Measurements from ENCODE around the gene CHCHD3.
"Not testable (repeated sequence)": the region's sequence is repeated elsewhere in the genome, so short reads cannot be mapped to it uniquely, and the experiment has no call there.

CHCHD3 gene

DNA sequence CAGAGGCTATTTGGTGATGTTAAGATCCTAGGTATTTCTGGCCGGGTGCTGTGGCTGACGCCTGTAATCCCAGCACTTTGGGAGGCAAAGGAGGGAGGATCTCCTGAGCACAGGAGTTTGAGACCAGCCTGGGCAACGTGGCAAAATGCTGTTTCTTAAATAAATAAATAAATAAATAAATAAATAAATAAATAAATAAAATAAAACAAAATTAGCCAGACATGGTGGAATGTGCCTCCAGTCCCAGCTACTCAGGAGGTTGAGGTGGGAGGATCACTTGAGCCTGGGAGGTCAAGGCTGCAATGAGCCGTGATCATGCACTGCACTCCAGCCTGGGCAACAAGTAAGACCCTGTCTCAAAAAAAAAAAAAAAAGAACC is 114.4 kb downstream of the CHCHD3 start:
- H3K4me1 ChIP-seq (ENCODE audit: insufficient read depth, low read length); H3K27ac ChIP-seq (ENCODE audit: low read depth, low read length): not testable (repeated sequence)

GRCh38 chr7:132966754-132967469 is 115.0 kb downstream of the CHCHD3 start:
- Histone ChIP-seq H3K9ac (ENCODE audit: low read length) (no peak overlapping the region), H3K4me1 (ENCODE audit: insufficient read depth, low read length) (no peaks in the 10 kb centered on the region), H3K36me3 (ENCODE audit: insufficient read depth, low read length) (no peaks in the 10 kb centered on the region), H3K9me3 (ENCODE audit: low read length) (no peaks in the 10 kb centered on the region), H3K27ac (ENCODE audit: low read depth, low read length) (no peak overlapping the region), H3K27me3 (ENCODE audit: control insufficient read depth in 1 of 2, insufficient read depth in 2 of 2, low read length in 2 of 2) (no peaks in the 10 kb centered on the region), H3K4me3 (ENCODE audit: low read depth in 1 of 2, low read length in 2 of 2) (no peak overlapping the region)

More for the DNA sequence above, 114.4 kb downstream of the CHCHD3 start:
- not testable (repeated sequence) for H3K9ac ChIP-seq (ENCODE audit: low read length); H3K27me3 ChIP-seq (ENCODE audit: control insufficient read depth in 1 of 2, insufficient read depth in 2 of 2, low read length in 2 of 2); H3K36me3 ChIP-seq (ENCODE audit: insufficient read depth, low read length); H3K4me3 ChIP-seq (ENCODE audit: low read depth in 1 of 2, low read length in 2 of 2); H3K9me3 ChIP-seq (ENCODE audit: low read length)

GRCh38 chr7:132965951-132966350 is 115.9 kb downstream of the CHCHD3 start:
- Histone ChIP-seq H3K36me3 (ENCODE audit: insufficient read depth, low read length) (no peaks in the 10 kb centered on the region), H3K9me3 (ENCODE audit: low read length) (no peaks in the 10 kb centered on the region), H3K4me3 (ENCODE audit: low read depth in 1 of 2, low read length in 2 of 2) (no peak overlapping the region), H3K27me3 (ENCODE audit: control insufficient read depth in 1 of 2, insufficient read depth in 2 of 2, low read length in 2 of 2) (no peaks in the 10 kb centered on the region), H3K4me1 (ENCODE audit: insufficient read depth, low read length) (no peaks in the 10 kb centered on the region), H3K27ac (ENCODE audit: low read depth, low read length) (no peak overlapping the region), H3K9ac (ENCODE audit: low read length) (no peak overlapping the region)

- Histone ChIP-seq H3K9me3 (ENCODE audit: low read length) (no peaks in the 10 kb centered on the region), H3K4me1 (ENCODE audit: insufficient read depth, low read length) (no peaks in the 10 kb centered on the region), H3K27me3 (ENCODE audit: control insufficient read depth in 1 of 2, insufficient read depth in 2 of 2, low read length in 2 of 2) (no peaks in the 10 kb centered on the region), H3K27ac (ENCODE audit: low read depth, low read length) (no peak overlapping the region), H3K9ac (ENCODE audit: low read length) (no peak overlapping the region), H3K36me3 (ENCODE audit: insufficient read depth, low read length) (no peaks in the 10 kb centered on the region), H3K4me3 (ENCODE audit: low read depth in 1 of 2, low read length in 2 of 2) (no peak overlapping the region)
Observed at GRCh38 chr7:132964876-132965275, 117.0 kb downstream of the CHCHD3 start.

GRCh38 chr7:132959891-132960290 is 122.0 kb downstream of the CHCHD3 start:
- no peak overlapping the region for H3K9ac ChIP-seq (ENCODE audit: low read length)
- no peak overlapping the region for H3K27ac ChIP-seq (ENCODE audit: low read depth, low read length)
- H3K36me3 ChIP-seq (ENCODE audit: insufficient read depth, low read length), result no peaks in the 10 kb centered on the region
- H3K9me3 ChIP-seq (ENCODE audit: low read length), result no peaks in the 10 kb centered on the region
- H3K4me1 ChIP-seq (ENCODE audit: insufficient read depth, low read length), result no peaks in the 10 kb centered on the region
- no peaks in the 10 kb centered on the region for H3K27me3 ChIP-seq (ENCODE audit: control insufficient read depth in 1 of 2, insufficient read depth in 2 of 2, low read length in 2 of 2)
- H3K4me3 ChIP-seq (ENCODE audit: low read depth in 1 of 2, low read length in 2 of 2), result no peak overlapping the region

- H3K9me3 ChIP-seq (ENCODE audit: low read length), result no peaks in the 10 kb centered on the region
- H3K9ac ChIP-seq (ENCODE audit: low read length), result no peak overlapping the region
- H3K4me3 ChIP-seq (ENCODE audit: low read depth in 1 of 2, low read length in 2 of 2), result no peak overlapping the region
- H3K27ac ChIP-seq (ENCODE audit: low read depth, low read length), result no peak overlapping the region
- no peaks in the 10 kb centered on the region for H3K36me3 ChIP-seq (ENCODE audit: insufficient read depth, low read length)
- H3K27me3 ChIP-seq (ENCODE audit: control insufficient read depth in 1 of 2, insufficient read depth in 2 of 2, low read length in 2 of 2), result no peaks in the 10 kb centered on the region
- H3K4me1 ChIP-seq (ENCODE audit: insufficient read depth, low read length), result no peaks in the 10 kb centered on the region
Observed at GRCh38 chr7:132956556-132956955, 125.3 kb downstream of the CHCHD3 start.

DNA sequence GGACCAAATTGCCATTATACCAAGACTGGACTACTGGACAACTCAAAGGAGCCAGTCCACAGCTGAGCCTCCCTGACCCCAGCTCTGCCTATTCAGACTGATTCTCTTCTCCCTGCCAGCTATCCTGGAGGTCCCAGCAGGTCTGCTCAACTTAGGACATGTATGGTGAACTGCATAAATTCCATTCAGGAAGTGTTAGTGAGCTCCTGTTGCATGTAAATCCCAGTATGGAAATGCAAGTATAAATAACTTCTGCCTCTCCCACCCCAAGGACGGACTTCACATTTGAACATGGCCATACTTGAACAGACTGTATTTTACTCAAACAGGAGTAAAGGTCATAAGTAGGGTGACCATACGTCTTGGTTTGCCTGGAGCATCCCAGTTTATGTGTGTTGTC is 128.4 kb downstream of the CHCHD3 start:
- Histone ChIP-seq H3K9ac (ENCODE audit: low read length) (no peak overlapping the region), H3K36me3 (ENCODE audit: insufficient read depth, low read length) (no peaks in the 10 kb centered on the region), H3K4me1 (ENCODE audit: insufficient read depth, low read length) (no peaks in the 10 kb centered on the region), H3K4me3 (ENCODE audit: low read depth in 1 of 2, low read length in 2 of 2) (no peak overlapping the region), H3K9me3 (ENCODE audit: low read length) (no peaks in the 10 kb centered on the region), H3K27me3 (ENCODE audit: control insufficient read depth in 1 of 2, insufficient read depth in 2 of 2, low read length in 2 of 2) (no peaks in the 10 kb centered on the region), H3K27ac (ENCODE audit: low read depth, low read length) (no peak overlapping the region)

DNA sequence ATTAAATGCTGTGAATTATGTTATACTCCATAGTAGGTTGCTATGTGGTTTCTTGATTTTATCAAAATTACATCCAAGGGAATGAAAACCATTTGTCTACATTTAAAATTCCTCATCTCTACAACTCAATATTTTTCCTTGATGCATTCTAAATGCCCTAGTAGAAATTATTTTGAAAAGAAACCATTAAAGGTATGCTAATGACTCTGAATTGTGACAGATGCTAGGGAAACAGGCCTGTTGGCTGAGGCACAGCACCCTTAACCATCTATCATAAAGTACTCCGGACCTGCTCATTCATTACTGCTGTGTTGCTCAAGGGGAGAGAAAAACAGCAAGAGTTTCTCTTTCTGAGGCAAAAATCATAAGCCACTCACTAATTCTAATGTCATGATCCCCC is 131.2 kb downstream of the CHCHD3 start:
- H3K9me3 ChIP-seq (ENCODE audit: low read length), result no peaks in the 10 kb centered on the region

GRCh38 chr7:132947011-132947410 is 134.9 kb downstream of the CHCHD3 start:
- no peaks in the 10 kb centered on the region for H3K36me3 ChIP-seq (ENCODE audit: insufficient read depth, low read length)
- H3K4me1 ChIP-seq (ENCODE audit: insufficient read depth, low read length), result no peaks in the 10 kb centered on the region
- no peak overlapping the region for H3K9ac ChIP-seq (ENCODE audit: low read length)
- H3K27ac ChIP-seq (ENCODE audit: low read depth, low read length), result no peak overlapping the region
- no peak overlapping the region for H3K4me3 ChIP-seq (ENCODE audit: low read depth in 1 of 2, low read length in 2 of 2)
- no peaks in the 10 kb centered on the region for H3K27me3 ChIP-seq (ENCODE audit: control insufficient read depth in 1 of 2, insufficient read depth in 2 of 2, low read length in 2 of 2)
- H3K9me3 ChIP-seq (ENCODE audit: low read length), result no peaks in the 10 kb centered on the region

More for the DNA sequence above, 131.2 kb downstream of the CHCHD3 start:
- H3K27me3 ChIP-seq (ENCODE audit: control insufficient read depth in 1 of 2, insufficient read depth in 2 of 2, low read length in 2 of 2), result no peaks in the 10 kb centered on the region
- H3K27ac ChIP-seq (ENCODE audit: low read depth, low read length), result no peak overlapping the region
- no peak overlapping the region for H3K9ac ChIP-seq (ENCODE audit: low read length)
- H3K36me3 ChIP-seq (ENCODE audit: insufficient read depth, low read length), result no peaks in the 10 kb centered on the region
- no peak overlapping the region for H3K4me3 ChIP-seq (ENCODE audit: low read depth in 1 of 2, low read length in 2 of 2)
- no peaks in the 10 kb centered on the region for H3K4me1 ChIP-seq (ENCODE audit: insufficient read depth, low read length)

- H3K9ac ChIP-seq (ENCODE audit: low read length), result no peak overlapping the region
- H3K9me3 ChIP-seq (ENCODE audit: low read length), result no peaks in the 10 kb centered on the region
- no peaks in the 10 kb centered on the region for H3K4me1 ChIP-seq (ENCODE audit: insufficient read depth, low read length)
Observed at GRCh38 chr7:132944774-132945173, 137.1 kb downstream of the CHCHD3 start.

DNA sequence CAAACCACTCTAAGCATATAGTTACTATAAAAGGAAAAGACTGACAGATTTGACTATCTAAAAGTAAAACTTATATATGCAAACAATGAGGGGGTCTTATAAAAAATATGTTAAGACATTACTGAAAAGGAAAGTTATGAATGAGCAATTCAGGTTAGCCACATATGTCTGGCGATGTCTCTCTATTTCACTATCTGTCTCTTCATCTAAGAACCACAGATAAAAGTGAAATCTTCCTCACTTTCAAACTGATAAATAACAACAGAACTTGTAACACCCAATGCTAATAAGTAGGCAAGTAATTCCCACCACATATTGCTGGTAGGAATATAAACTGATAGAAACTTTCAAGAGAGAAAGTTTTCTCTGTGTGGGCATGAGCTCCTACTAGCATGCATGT is 138.2 kb downstream of the CHCHD3 start:
- H3K9ac ChIP-seq (ENCODE audit: low read length), result no peak overlapping the region
- H3K27ac ChIP-seq (ENCODE audit: low read depth, low read length), result no peak overlapping the region
- no peaks in the 10 kb centered on the region for H3K36me3 ChIP-seq (ENCODE audit: insufficient read depth, low read length)
- H3K4me3 ChIP-seq (ENCODE audit: low read depth in 1 of 2, low read length in 2 of 2), result no peak overlapping the region
- H3K9me3 ChIP-seq (ENCODE audit: low read length), result no peaks in the 10 kb centered on the region
- H3K27me3 ChIP-seq (ENCODE audit: control insufficient read depth in 1 of 2, insufficient read depth in 2 of 2, low read length in 2 of 2), result no peaks in the 10 kb centered on the region
- no peaks in the 10 kb centered on the region for H3K4me1 ChIP-seq (ENCODE audit: insufficient read depth, low read length)

More at GRCh38 chr7:132944774-132945173, 137.1 kb downstream of the CHCHD3 start:
- Histone ChIP-seq H3K36me3 (ENCODE audit: insufficient read depth, low read length) (no peaks in the 10 kb centered on the region), H3K4me3 (ENCODE audit: low read depth in 1 of 2, low read length in 2 of 2) (no peak overlapping the region), H3K27ac (ENCODE audit: low read depth, low read length) (no peak overlapping the region), H3K27me3 (ENCODE audit: control insufficient read depth in 1 of 2, insufficient read depth in 2 of 2, low read length in 2 of 2) (no peaks in the 10 kb centered on the region)

- Histone ChIP-seq H3K36me3 (ENCODE audit: insufficient read depth, low read length) (no peaks in the 10 kb centered on the region), H3K4me1 (ENCODE audit: insufficient read depth, low read length) (no peaks in the 10 kb centered on the region), H3K9ac (ENCODE audit: low read length) (no peak overlapping the region), H3K27ac (ENCODE audit: low read depth, low read length) (no peak overlapping the region), H3K27me3 (ENCODE audit: control insufficient read depth in 1 of 2, insufficient read depth in 2 of 2, low read length in 2 of 2) (no peaks in the 10 kb centered on the region), H3K9me3 (ENCODE audit: low read length) (no peaks in the 10 kb centered on the region), H3K4me3 (ENCODE audit: low read depth in 1 of 2, low read length in 2 of 2) (no peak overlapping the region)
Observed at GRCh38 chr7:132942701-132943100, 139.2 kb downstream of the CHCHD3 start.
